Mammary epithelial cell (primary cell): ENCODE results near the gene TMCO5A.

ENCODE experiments used
- EZH2 ChIP-seq: IDR thresholded peaks from 2 replicates; pipeline ENCODE4 v1.6.1; 2012; ENCODE audit warnings: low read length, inconsistent platforms, borderline replicate concordance
- TF ChIP-seq, protein P1 (sequence below), 2 donors: IDR thresholded peaks in 1 of 2; conservative IDR thresholded peaks in 1 of 2; 2 replicates each; pipeline ENCODE4 v1.5.1; 2011 to 2012; ENCODE audit warnings: inconsistent platforms in 2 of 2, low read length in 2 of 2, mild to moderate bottlenecking in 2 of 2, control low read depth in 1 of 2, low read depth in 1 of 2; ENCODE audit not compliant: insufficient read depth in 1 of 2; ENCODE audit errors: extremely low read depth in 1 of 2

DNA sequence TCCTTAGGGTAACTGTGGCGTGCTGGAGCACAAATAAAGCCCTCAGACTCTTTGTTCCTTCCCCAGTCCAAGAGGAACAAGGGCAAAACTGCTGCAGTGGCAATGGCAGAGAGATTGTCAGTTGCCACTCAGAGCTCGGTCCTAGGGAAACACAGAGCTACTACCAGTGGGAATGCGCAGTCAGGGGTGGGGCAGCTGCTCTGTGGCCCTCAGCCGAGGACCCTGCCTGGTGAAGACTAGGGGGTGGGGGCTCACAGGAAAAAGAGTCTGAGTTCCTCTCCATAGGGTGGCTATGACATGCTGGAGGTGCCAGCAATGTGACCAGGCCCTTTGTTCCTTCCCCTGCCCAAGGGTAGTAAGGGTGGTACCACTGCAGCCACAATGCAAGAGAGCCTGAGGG, 43.8 kb downstream of the TMCO5A start:
- TF ChIP-seq, protein P1, sequence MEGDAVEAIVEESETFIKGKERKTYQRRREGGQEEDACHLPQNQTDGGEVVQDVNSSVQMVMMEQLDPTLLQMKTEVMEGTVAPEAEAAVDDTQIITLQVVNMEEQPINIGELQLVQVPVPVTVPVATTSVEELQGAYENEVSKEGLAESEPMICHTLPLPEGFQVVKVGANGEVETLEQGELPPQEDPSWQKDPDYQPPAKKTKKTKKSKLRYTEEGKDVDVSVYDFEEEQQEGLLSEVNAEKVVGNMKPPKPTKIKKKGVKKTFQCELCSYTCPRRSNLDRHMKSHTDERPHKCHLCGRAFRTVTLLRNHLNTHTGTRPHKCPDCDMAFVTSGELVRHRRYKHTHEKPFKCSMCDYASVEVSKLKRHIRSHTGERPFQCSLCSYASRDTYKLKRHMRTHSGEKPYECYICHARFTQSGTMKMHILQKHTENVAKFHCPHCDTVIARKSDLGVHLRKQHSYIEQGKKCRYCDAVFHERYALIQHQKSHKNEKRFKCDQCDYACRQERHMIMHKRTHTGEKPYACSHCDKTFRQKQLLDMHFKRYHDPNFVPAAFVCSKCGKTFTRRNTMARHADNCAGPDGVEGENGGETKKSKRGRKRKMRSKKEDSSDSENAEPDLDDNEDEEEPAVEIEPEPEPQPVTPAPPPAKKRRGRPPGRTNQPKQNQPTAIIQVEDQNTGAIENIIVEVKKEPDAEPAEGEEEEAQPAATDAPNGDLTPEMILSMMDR (conservative IDR thresholded peaks at IDR 0.05 in 1 of 2, IDR thresholded peaks at IDR 0.05 in 1 of 2; ENCODE audit: extremely low read depth in 1 of 2, insufficient read depth in 1 of 2, low read depth in 1 of 2, low read length in 2 of 2), result no peak
- no peak for TF ChIP-seq EZH2
